ENCODE results near the gene PRKCE.

Gene PRKCE

GRCh38 chr2:45892425-45892745 lies 240.9 kb downstream of the PRKCE start:
- H3K4me3 ChIP-seq (ENCODE audit: low read depth, low read length) = no peak overlapping the region
- no peak for TF ChIP-seq CTCF (IDR thresholded peaks at IDR 0.05; ENCODE audit: borderline replicate concordance, insufficient read depth, low read depth, low read length)

- TF ChIP-seq CTCF (IDR thresholded peaks at IDR 0.05; ENCODE audit: borderline replicate concordance, insufficient read depth, low read depth, low read length) = no peak
- H3K4me3 ChIP-seq (ENCODE audit: low read depth, low read length) = no peak overlapping the region
Observed at GRCh38 chr2:45892757-45893156, 241.3 kb downstream of the PRKCE start.

GRCh38 chr2:45894211-45894610 lies 242.7 kb downstream of the PRKCE start:
- H3K4me3 ChIP-seq (ENCODE audit: low read depth, low read length) = no peak overlapping the region
- no peak for TF ChIP-seq CTCF (IDR thresholded peaks at IDR 0.05; ENCODE audit: borderline replicate concordance, insufficient read depth, low read depth, low read length)

GRCh38 chr2:45895241-45895861 lies 243.9 kb downstream of the PRKCE start:
- TF ChIP-seq CTCF (IDR thresholded peaks at IDR 0.05; ENCODE audit: borderline replicate concordance, insufficient read depth, low read depth, low read length) = no peak
- H3K4me3 ChIP-seq (ENCODE audit: low read depth, low read length) = no peak overlapping the region

- H3K4me3 ChIP-seq (ENCODE audit: low read depth, low read length) = no peak overlapping the region
- TF ChIP-seq CTCF (IDR thresholded peaks at IDR 0.05; ENCODE audit: borderline replicate concordance, insufficient read depth, low read depth, low read length) = no peak
Observed at GRCh38 chr2:45896311-45896710, 244.8 kb downstream of the PRKCE start.

- no peak for TF ChIP-seq CTCF (IDR thresholded peaks at IDR 0.05; ENCODE audit: borderline replicate concordance, insufficient read depth, low read depth, low read length)
- H3K4me3 ChIP-seq (ENCODE audit: low read depth, low read length) = no peak overlapping the region
Observed at GRCh38 chr2:45897842-45898241, 246.4 kb downstream of the PRKCE start.

- no peak overlapping the region for H3K4me3 ChIP-seq (ENCODE audit: low read depth, low read length)
- no peak for TF ChIP-seq CTCF (IDR thresholded peaks at IDR 0.05; ENCODE audit: borderline replicate concordance, insufficient read depth, low read depth, low read length)
Observed at GRCh38 chr2:45898819-45899218, 247.3 kb downstream of the PRKCE start.
